ENCODE data around the gene ASZ1. TPM values are rescaled to one million over a fixed set of nuclear protein-coding genes. Genes with fewer than 3 reads are reported as not detected.
A peak's percentile ranks its signal among the peaks of the same experiment; 100 is the strongest.
"Not testable (repeated sequence)": the region's sequence is repeated elsewhere in the genome, so short reads cannot be mapped to it uniquely, and the experiment has no call there.

ASZ1 gene
- not detected in 2 replicates for total RNA-seq (2014; rRNA removed; shearing (Covaris generic))

DNA sequence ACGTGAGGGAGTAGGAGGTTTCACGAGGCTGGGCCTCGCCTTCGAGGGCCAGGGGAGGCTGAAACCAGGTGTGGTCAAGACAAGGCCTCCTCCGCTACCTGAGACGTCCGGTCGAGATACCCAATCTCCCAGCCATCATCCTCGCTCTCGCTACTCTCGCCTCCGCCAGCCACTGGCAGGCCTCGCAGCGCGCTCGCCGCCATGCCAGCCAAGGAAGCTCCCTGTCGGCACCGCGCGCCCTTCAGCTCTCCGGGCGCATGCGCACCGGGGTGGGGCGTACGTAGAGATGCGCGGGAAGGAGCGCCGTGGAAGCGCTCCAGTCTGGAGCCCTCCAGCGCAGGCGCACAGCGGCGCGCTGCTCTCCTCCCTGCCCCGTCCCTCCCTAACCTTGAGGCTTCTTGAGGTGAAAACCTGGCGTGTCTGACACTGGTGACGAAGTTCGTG is at the start of gene ASZ1:
Gene ASZ1, minus strand, starts transcription at position 236 of the 444 bp plus-strand sequence. Its CDS starts 33 bp downstream, at position 203.
- DNase-seq: no peak
- Histone ChIP-seq H3K4me3 (no peak within 1 kb of the TSS), H3K27me3 (no peaks in the 10 kb centered on the region), H3K27ac (no peak within 1 kb of the TSS), H3K36me3 (no peaks in the 10 kb centered on the region), H3K9me3 (replicated peaks) (no peaks in the 10 kb centered on the region), H3K4me1 (no peaks in the 10 kb centered on the region)

GRCh38 chr7:117476557-117477215 is 49.4 kb upstream of the ASZ1 start:
- Histone ChIP-seq H3K4me3 (no peak overlapping the region), H3K27ac (no peak overlapping the region), H3K9me3 (replicated peaks) (no peaks in the 10 kb centered on the region), H3K27me3 (no peaks in the 10 kb centered on the region), H3K4me1 (no peaks in the 10 kb centered on the region), H3K36me3 (no peaks in the 10 kb centered on the region)
- no peak for DNase-seq

- DNase-seq: no peak
- no peaks in the 10 kb centered on the region for H3K4me1 ChIP-seq
- no peaks in the 10 kb centered on the region for H3K36me3 ChIP-seq
- H3K27me3 ChIP-seq: no peaks in the 10 kb centered on the region
- no peaks in the 10 kb centered on the region for H3K9me3 ChIP-seq (replicated peaks)
- no peak overlapping the region for H3K27ac ChIP-seq
- no peak overlapping the region for H3K4me3 ChIP-seq
These were observed 45.0 kb upstream of the ASZ1 start for GRCh38 chr7:117472335-117472734.

- Histone ChIP-seq H3K27ac (no peak overlapping the region), H3K4me3 (no peak overlapping the region), H3K27me3 (no peaks in the 10 kb centered on the region), H3K9me3 (replicated peaks) (no peaks in the 10 kb centered on the region), H3K36me3 (no peaks in the 10 kb centered on the region), H3K4me1 (no peaks in the 10 kb centered on the region)
- peak in 1 of 2 experiments; percentile 36 for DNase-seq
These were observed 43.5 kb upstream of the ASZ1 start for GRCh38 chr7:117470777-117471176.

- H3K36me3 ChIP-seq: no peaks in the 10 kb centered on the region
- no peaks in the 10 kb centered on the region for H3K27me3 ChIP-seq
- H3K4me1 ChIP-seq: no peaks in the 10 kb centered on the region
- no peak overlapping the region for H3K27ac ChIP-seq
- no peak for DNase-seq
- H3K4me3 ChIP-seq: no peak overlapping the region
- no peaks in the 10 kb centered on the region for H3K9me3 ChIP-seq (replicated peaks)
These were observed 40.9 kb upstream of the ASZ1 start for GRCh38 chr7:117468174-117468573.

GRCh38 chr7:117460815-117461214 is 33.5 kb upstream of the ASZ1 start:
- H3K27me3 ChIP-seq: not testable (repeated sequence)

GRCh38 chr7:117459735-117460134 is 32.4 kb upstream of the ASZ1 start:
- no peaks in the 10 kb centered on the region for H3K9me3 ChIP-seq (replicated peaks)
- H3K36me3 ChIP-seq: no peaks in the 10 kb centered on the region
- H3K27me3 ChIP-seq: no peaks in the 10 kb centered on the region
- no peaks in the 10 kb centered on the region for H3K4me1 ChIP-seq
- no peak overlapping the region for H3K4me3 ChIP-seq
- H3K27ac ChIP-seq: no peak overlapping the region
- no peak for DNase-seq

More at GRCh38 chr7:117460815-117461214, 33.5 kb upstream of the ASZ1 start:
- not testable (repeated sequence) for H3K9me3 ChIP-seq (replicated peaks); H3K36me3 ChIP-seq; DNase-seq; H3K4me1 ChIP-seq; H3K4me3 ChIP-seq; H3K27ac ChIP-seq

DNA sequence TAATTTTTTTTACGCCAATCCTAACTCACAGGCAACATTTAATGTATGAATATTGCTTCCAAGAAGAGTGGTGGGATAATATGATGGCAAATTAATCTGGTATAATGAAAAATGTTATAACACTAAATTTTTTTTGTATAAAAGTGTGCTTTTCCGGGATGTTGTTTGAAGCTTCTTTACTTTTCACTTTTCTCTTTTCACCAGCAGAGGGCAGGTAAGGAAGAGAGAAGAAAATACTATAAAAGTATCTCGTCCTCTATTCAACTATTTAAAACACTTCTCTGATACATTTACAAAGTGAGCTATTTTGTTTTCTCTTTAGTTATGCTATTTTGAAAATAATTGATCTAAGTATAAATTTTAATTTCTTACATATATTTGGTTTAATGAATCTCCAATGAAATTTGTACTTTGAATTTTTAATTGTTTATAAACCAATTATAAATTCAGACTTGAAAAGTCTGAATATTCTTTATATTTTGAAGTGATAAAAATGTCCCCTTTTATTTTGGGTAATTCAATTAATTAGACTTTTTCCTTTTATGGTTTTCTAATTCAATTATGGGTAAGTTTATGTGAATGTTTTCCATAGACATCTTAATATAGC is 31.8 kb upstream of the ASZ1 start:
- peak in 1 of 2 experiments; percentile 56 for DNase-seq
- no peak overlapping the region for H3K4me3 ChIP-seq
- no peaks in the 10 kb centered on the region for H3K4me1 ChIP-seq
- no peaks in the 10 kb centered on the region for H3K36me3 ChIP-seq
- no peaks in the 10 kb centered on the region for H3K9me3 ChIP-seq (replicated peaks)
- no peak overlapping the region for H3K27ac ChIP-seq
- H3K27me3 ChIP-seq: no peaks in the 10 kb centered on the region

DNA sequence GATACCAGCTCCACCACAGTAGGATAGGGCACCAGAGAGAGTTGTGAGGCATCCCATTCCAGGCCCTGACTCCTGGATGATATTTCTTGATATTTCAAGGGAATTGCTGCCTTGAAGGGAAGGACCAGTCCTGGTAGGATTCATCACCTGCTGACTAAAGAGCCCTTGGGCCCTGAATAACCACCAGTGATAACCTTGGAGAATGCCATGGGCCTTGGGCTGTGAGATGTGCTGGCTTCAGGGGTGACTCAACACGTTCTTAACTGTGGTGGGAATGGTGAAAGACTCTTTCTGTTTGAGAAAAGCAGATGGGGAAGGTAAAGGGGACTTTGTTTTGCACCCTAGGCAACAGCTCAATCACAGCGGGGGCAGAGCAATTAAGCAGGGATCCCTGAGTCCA is 21.4 kb upstream of the ASZ1 start:
- no peak overlapping the region for H3K4me3 ChIP-seq
- no peak for DNase-seq
- no peaks in the 10 kb centered on the region for H3K4me1 ChIP-seq
- H3K9me3 ChIP-seq (replicated peaks): peaks cover 4% of the 10 kb centered on the region; the same call in 1 of the 2 replicates
- no peak overlapping the region for H3K27ac ChIP-seq
- no peaks in the 10 kb centered on the region for H3K36me3 ChIP-seq
- 0 out of 2 replicates have a peak, but pooled peaks cover 5% of the 10 kb centered on the region for H3K27me3 ChIP-seq

DNA sequence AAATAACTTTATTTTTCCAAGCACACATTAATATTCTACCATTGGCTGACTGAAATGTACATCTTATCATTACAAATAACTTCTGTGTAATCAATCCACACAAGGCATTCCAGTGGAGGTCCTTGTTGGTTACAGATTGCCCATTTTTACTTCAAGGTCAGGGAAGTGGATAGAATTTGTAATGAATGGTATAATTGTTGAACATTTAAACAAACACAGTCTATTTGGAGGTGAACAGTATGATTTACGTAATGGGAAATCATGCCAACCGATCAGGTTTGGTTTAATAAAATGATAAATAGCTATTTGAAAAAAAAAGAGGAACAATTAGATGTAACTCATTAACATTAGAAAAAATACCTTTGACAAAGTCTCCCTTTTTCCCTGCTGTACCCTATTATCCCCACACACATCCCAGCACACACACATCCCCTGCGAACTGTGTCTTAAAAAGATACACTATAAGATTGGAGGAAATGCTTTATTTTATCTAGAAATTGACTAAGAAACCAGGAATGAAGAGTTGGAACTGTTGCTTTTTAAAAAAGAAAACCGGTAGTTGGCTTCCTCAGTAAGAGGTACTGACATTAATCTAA is 19.0 kb upstream of the ASZ1 start:
- no peak overlapping the region for H3K27ac ChIP-seq
- 0 out of 2 replicates have a peak, but pooled peaks cover 5% of the 10 kb centered on the region for H3K27me3 ChIP-seq
- no peak overlapping the region for H3K4me3 ChIP-seq
- DNase-seq: no peak
- H3K36me3 ChIP-seq: no peaks in the 10 kb centered on the region
- no peaks in the 10 kb centered on the region for H3K4me1 ChIP-seq
- peaks cover 4% of the 10 kb centered on the region; the same call in 1 of the 2 replicates for H3K9me3 ChIP-seq (replicated peaks)

DNA sequence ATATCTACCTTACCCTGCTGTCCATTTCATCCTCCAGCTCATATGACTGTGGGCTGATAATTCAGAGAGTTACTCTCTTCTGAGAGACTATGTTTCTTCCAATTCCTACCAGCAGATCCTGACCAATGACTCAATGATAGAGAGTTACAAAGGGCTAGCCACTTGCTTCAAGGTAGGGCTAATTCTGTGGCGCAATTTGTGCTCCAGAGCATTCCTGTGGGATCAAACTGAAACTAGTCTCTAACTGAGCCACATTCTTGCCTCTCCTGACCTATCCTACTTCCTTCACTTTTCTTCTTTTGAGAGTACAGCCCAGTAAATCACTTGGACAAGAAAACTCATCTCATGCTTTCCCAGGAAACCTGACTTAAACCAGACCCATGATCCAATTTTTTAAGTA is 17.9 kb upstream of the ASZ1 start:
- Histone ChIP-seq H3K9me3 (replicated peaks) (peaks cover 4% of the 10 kb centered on the region; the same call in 1 of the 2 replicates), H3K27me3 (0 out of 2 replicates have a peak, but pooled peaks cover 5% of the 10 kb centered on the region), H3K36me3 (no peaks in the 10 kb centered on the region), H3K27ac (no peak overlapping the region), H3K4me3 (no peak overlapping the region), H3K4me1 (no peaks in the 10 kb centered on the region)
- DNase-seq: no peak

- H3K4me3 ChIP-seq: no peak overlapping the region
- H3K4me1 ChIP-seq: no peaks in the 10 kb centered on the region
- H3K27me3 ChIP-seq: 0 out of 2 replicates have a peak, but pooled peaks cover 5% of the 10 kb centered on the region
- H3K27ac ChIP-seq: no peak overlapping the region
- no peak for DNase-seq
- no peaks in the 10 kb centered on the region for H3K36me3 ChIP-seq
- peaks cover 4% of the 10 kb centered on the region; the same call in 1 of the 2 replicates for H3K9me3 ChIP-seq (replicated peaks)
These were observed 17.4 kb upstream of the ASZ1 start for GRCh38 chr7:117444646-117445045.

GRCh38 chr7:117435475-117436043 is 8.3 kb upstream of the ASZ1 start:
- H3K4me3 ChIP-seq: no peak overlapping the region
- no peak overlapping the region for H3K27ac ChIP-seq
- no peak for DNase-seq
- no peaks in the 10 kb centered on the region for H3K36me3 ChIP-seq
- no peaks in the 10 kb centered on the region for H3K4me1 ChIP-seq
- no peaks in the 10 kb centered on the region for H3K27me3 ChIP-seq
- no peaks in the 10 kb centered on the region for H3K9me3 ChIP-seq (replicated peaks)

GRCh38 chr7:117424090-117424829 is 3.0 kb downstream of the ASZ1 start:
- no peak overlapping the region for H3K27ac ChIP-seq
- H3K4me3 ChIP-seq: no peak overlapping the region
- no peaks in the 10 kb centered on the region for H3K4me1 ChIP-seq
- H3K9me3 ChIP-seq (replicated peaks): no peaks in the 10 kb centered on the region
- no peak for DNase-seq
- no peaks in the 10 kb centered on the region for H3K27me3 ChIP-seq
- no peaks in the 10 kb centered on the region for H3K36me3 ChIP-seq

Measured in SJCRH30 (cell line).